ENCODE data around the gene SMARCD3. TPM values are rescaled to one million over a fixed set of nuclear protein-coding genes. Genes with fewer than 3 reads are reported as not detected.

The SMARCD3 gene
- polyA plus RNA-seq, 3 donors: 104 to 183 (median 112) TPM

DNA sequence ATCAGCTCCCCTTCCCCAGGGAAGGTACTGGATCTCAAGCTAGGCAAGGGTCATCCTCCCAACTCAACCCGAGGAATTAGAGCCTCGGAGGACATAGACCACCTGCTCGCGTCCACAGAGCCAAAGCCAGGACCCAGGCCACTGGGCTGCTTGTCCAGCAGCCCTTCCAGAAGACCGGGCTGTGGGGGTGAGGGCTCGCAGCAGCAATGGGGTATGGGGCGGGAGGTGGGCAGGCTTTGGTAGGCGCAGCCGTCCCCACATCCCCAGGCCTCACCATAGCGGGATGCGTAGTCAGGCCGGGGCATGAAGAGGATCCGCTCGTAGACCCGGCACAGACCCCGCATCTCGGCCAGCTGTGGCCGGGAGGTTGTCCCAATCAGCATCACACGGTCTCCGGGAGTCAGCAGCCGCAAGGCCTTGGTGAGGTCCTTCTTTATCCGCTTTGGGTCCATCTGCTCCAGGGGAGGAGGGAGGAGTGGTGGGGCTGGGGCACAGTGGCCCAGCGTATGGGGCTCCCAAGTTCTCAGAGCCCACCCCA lies 56.4 kb downstream of the SMARCD3 start:
- Histone ChIP-seq H3K4me3 (replicated peaks in 1 of 3; ENCODE audit: low read depth in 2 of 3, low read length in 3 of 3) (no peak overlapping the region), H2AFZ (ENCODE audit: insufficient read depth, low read depth, low read length, poor library complexity, severe bottlenecking) (no peak overlapping the region), H3K9me3 (replicated peaks in 1 of 2; ENCODE audit: control insufficient read depth in 1 of 2, insufficient read depth in 1 of 2, low read length in 2 of 2) (no peaks in the 10 kb centered on the region), H3K27me3 (ENCODE audit: control insufficient read depth in 2 of 2, insufficient read depth in 2 of 2, low read length in 2 of 2) (no peaks in the 10 kb centered on the region), H3K4me2 (replicated peaks; ENCODE audit: extremely low read depth, low read length, poor library complexity, severe bottlenecking) (no peak overlapping the region), H4K20me1 (ENCODE audit: insufficient read depth, low read length) (no peaks in the 10 kb centered on the region), H3K4me1 (ENCODE audit: control insufficient read depth in 1 of 2, insufficient read depth in 2 of 2, low read length in 2 of 2) (no peaks in the 10 kb centered on the region), H3K27ac (ENCODE audit: low read depth in 1 of 2, low read length in 2 of 2) (no peak overlapping the region), H3K79me2 (ENCODE audit: insufficient read depth, low read length) (no peaks in the 10 kb centered on the region), H3K36me3 (replicated peaks in 1 of 2; ENCODE audit: control insufficient read depth in 1 of 2, insufficient read depth in 2 of 2, low read length in 2 of 2) (no peaks in the 10 kb centered on the region), H3K9ac (ENCODE audit: insufficient read depth, low read length, poor library complexity, severe bottlenecking) (no peak overlapping the region)
- no peak overlapping the region for H3K27ac Mint-ChIP-seq
- 98% methylated on average over 16 of the region's 23 CpGs for WGBS (ENCODE audit: insufficient coverage)
- intact Hi-C loops (cut with micrococcal nuclease): no loop called here
- no peak for DNase-seq
- H3K36me3 Mint-ChIP-seq: no peaks in the 10 kb centered on the region
- peaks cover 0 to 1% (median 0%) of the 10 kb centered on the region in 7 donors for H3K9me3 Mint-ChIP-seq
- H3K4me3 Mint-ChIP-seq: no peak overlapping the region
- no peaks in the 10 kb centered on the region for H3K4me1 Mint-ChIP-seq
- H3K27me3 Mint-ChIP-seq (ENCODE audit: low read depth in 3 of 3): peaks cover 3 to 27% (median 13%) of the 10 kb centered on the region in 3 donors
- TF ChIP-seq, protein P1, sequence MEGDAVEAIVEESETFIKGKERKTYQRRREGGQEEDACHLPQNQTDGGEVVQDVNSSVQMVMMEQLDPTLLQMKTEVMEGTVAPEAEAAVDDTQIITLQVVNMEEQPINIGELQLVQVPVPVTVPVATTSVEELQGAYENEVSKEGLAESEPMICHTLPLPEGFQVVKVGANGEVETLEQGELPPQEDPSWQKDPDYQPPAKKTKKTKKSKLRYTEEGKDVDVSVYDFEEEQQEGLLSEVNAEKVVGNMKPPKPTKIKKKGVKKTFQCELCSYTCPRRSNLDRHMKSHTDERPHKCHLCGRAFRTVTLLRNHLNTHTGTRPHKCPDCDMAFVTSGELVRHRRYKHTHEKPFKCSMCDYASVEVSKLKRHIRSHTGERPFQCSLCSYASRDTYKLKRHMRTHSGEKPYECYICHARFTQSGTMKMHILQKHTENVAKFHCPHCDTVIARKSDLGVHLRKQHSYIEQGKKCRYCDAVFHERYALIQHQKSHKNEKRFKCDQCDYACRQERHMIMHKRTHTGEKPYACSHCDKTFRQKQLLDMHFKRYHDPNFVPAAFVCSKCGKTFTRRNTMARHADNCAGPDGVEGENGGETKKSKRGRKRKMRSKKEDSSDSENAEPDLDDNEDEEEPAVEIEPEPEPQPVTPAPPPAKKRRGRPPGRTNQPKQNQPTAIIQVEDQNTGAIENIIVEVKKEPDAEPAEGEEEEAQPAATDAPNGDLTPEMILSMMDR (IDR thresholded peaks at IDR 0.05): no peak

DNA sequence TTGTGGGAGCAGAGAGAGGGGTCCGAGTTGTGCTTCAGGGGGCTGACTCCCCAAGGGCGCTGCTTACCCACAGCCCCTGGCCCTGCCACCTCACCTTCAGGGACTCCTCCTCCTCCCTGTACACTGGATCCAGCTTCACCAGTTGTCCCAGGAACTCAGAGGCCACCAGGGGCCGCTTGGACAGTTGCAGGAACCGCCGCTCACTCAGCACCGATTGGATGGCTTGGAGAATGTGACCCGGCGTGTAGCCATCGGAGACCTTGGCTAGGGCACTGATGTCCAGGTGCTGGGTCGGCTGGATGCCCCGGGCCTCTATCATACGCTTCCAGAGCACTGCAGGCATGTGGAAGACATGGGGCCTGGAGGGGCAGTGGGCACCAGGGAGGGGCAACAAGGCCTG lies 57.0 kb downstream of the SMARCD3 start:
- no peak for DNase-seq
- Histone ChIP-seq H3K4me1 (ENCODE audit: control insufficient read depth in 1 of 2, insufficient read depth in 2 of 2, low read length in 2 of 2) (no peaks in the 10 kb centered on the region), H3K27me3 (ENCODE audit: control insufficient read depth in 2 of 2, insufficient read depth in 2 of 2, low read length in 2 of 2) (no peaks in the 10 kb centered on the region), H3K4me3 (replicated peaks in 1 of 3; ENCODE audit: low read depth in 2 of 3, low read length in 3 of 3) (no peak overlapping the region), H3K79me2 (ENCODE audit: insufficient read depth, low read length) (no peaks in the 10 kb centered on the region), H3K27ac (ENCODE audit: low read depth in 1 of 2, low read length in 2 of 2) (no peak overlapping the region), H3K9me3 (replicated peaks in 1 of 2; ENCODE audit: control insufficient read depth in 1 of 2, insufficient read depth in 1 of 2, low read length in 2 of 2) (no peaks in the 10 kb centered on the region), H3K4me2 (replicated peaks; ENCODE audit: extremely low read depth, low read length, poor library complexity, severe bottlenecking) (no peak overlapping the region), H3K9ac (ENCODE audit: insufficient read depth, low read length, poor library complexity, severe bottlenecking) (no peak overlapping the region), H3K36me3 (replicated peaks in 1 of 2; ENCODE audit: control insufficient read depth in 1 of 2, insufficient read depth in 2 of 2, low read length in 2 of 2) (no peaks in the 10 kb centered on the region), H4K20me1 (ENCODE audit: insufficient read depth, low read length) (no peaks in the 10 kb centered on the region), H2AFZ (ENCODE audit: insufficient read depth, low read depth, low read length, poor library complexity, severe bottlenecking) (no peak overlapping the region)
- Mint-ChIP-seq H3K9me3 (peaks cover 0 to 1% (median 0%) of the 10 kb centered on the region in 7 donors), H3K4me3 (no peak overlapping the region), H3K36me3 (no peaks in the 10 kb centered on the region), H3K4me1 (no peaks in the 10 kb centered on the region), H3K27me3 (ENCODE audit: low read depth in 3 of 3) (peaks cover 3 to 27% (median 16%) of the 10 kb centered on the region in 3 donors), H3K27ac (no peak overlapping the region)
- intact Hi-C loops (cut with micrococcal nuclease): no loop called here
- TF ChIP-seq, protein P1 (IDR thresholded peaks at IDR 0.05): no peak
- 94% methylated on average over 9 of the region's 12 CpGs for WGBS (ENCODE audit: insufficient coverage)

Data from CD14-positive monocyte (primary cell).